IMR-90 (cell line): ENCODE data around the gene LSM12.
A peak's percentile ranks its signal among the peaks of the same experiment; 100 is the strongest.

ENCODE experiments used
- BHLHE40 ChIP-seq: fragments of 150-350 bp; IDR thresholded peaks from 2 replicates; pipeline ENCODE4 v1.6.1; 2016; ENCODE audit warnings: mild to moderate bottlenecking, low read depth, low read length
- CEBPB ChIP-seq: IDR thresholded peaks from 2 replicates; pipeline ENCODE4 v1.6.1; 2012; ENCODE audit warnings: low read depth, low read length, improper control_type of control experiment
- CHD1 ChIP-seq: IDR thresholded peaks from 2 replicates; pipeline ENCODE4 v1.6.1; 2012; ENCODE audit warnings: low read depth, low read length, improper control_type of control experiment
- FOS ChIP-seq: fragments of 150-350 bp; IDR thresholded peaks from 2 replicates; pipeline ENCODE4 v1.6.1; 2016; ENCODE audit warnings: low read depth, low read length
- MAFK ChIP-seq: IDR thresholded peaks from 2 replicates; pipeline ENCODE4 v1.6.1; 2012; ENCODE audit warnings: low read depth, low read length, improper control_type of control experiment
- MAZ ChIP-seq: IDR thresholded peaks from 2 replicates; pipeline ENCODE4 v1.6.1; 2012; ENCODE audit warnings: low read depth, mild to moderate bottlenecking, low read length, improper control_type of control experiment, moderate library complexity, borderline replicate concordance
- MXI1 ChIP-seq: IDR thresholded peaks from 2 replicates; pipeline ENCODE4 v1.6.1; 2012; ENCODE audit warnings: low read depth, mild to moderate bottlenecking, low read length, moderate library complexity, borderline replicate concordance
- POLR2A ChIP-seq: IDR thresholded peaks from 2 replicates; pipeline ENCODE4 v1.6.1; 2012; ENCODE audit warnings: mild to moderate bottlenecking, low read depth, low read length
- RAD21 ChIP-seq: IDR thresholded peaks from 2 replicates; pipeline ENCODE4 v1.6.1; 2012; ENCODE audit warnings: low read length, improper control_type of control experiment
- RFX5 ChIP-seq: IDR thresholded peaks from 2 replicates; pipeline ENCODE4 v1.8.0; 2012; ENCODE audit warnings: low read depth, mild to moderate bottlenecking, low read length, moderate library complexity
- SMC3 ChIP-seq: fragments of 150-350 bp; IDR thresholded peaks from 2 replicates; pipeline ENCODE4 v1.6.1; 2016; ENCODE audit warnings: low read depth, mild to moderate bottlenecking, antibody characterized with exemption, low read length, moderate library complexity
- TF ChIP-seq, protein P1 (sequence below): conservative IDR thresholded peaks from 2 replicates; pipeline ENCODE4 v1.5.1; 2012; ENCODE audit warnings: mild to moderate bottlenecking, low read depth, low read length, improper control_type of control experiment
- TF ChIP-seq, protein P2 (sequence below): fragments of 150-350 bp; IDR thresholded peaks from 2 replicates; pipeline ENCODE4 v1.6.1; 2017; ENCODE audit warnings: mild to moderate bottlenecking, antibody characterized with exemption, low read length, low read depth
- TF ChIP-seq, protein P3 (sequence below): fragments of 150-350 bp; IDR thresholded peaks from 2 replicates; pipeline ENCODE4 v1.6.1; 2016; ENCODE audit warnings: low read depth, mild to moderate bottlenecking, low read length, moderate library complexity, borderline replicate concordance

DNA sequence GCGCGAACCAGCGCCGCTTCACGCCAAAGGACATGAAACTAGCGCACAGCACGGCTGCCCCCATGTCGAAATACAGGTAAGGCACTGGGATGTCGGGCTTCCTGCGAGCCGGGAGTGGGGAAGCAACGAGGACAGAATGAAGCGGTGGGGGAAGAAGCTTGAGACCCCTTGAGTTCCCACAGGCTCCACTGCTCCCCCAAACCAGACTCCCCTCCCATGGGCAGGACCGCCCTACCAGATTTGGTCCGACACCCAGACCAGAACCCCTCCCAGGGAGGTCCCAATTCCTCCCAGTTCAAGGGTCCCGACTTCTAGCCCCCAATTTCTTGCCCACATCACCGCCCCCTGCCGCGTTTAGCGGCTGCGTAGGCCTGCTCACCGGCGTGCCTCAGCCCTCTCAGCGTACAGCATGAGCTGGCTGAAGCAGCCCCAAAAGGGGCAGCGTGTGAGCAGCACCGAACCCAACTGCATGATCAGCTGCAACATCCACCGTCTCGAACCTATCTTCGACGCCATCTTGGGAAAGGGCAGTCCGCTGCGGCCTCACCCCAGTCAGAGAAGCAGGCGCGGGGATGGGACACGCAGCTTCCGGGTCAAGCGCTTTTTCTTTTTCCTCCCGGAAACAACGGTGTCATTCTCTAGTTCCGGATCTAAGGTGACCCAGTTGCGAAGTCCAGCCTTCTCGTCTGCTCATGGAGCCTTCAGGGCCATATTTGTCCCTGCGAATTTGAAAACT is 51.9 kb downstream of the LSM12 start, which contains the start of gene TMEM101:
- peak; percentile 22 for TF ChIP-seq SMC3
- TF ChIP-seq CHD1: no peak
- no peak for TF ChIP-seq RAD21
- TF ChIP-seq POLR2A: peak; percentile 64
- TF ChIP-seq MAZ: peak; percentile 70
- TF ChIP-seq, protein P1, sequence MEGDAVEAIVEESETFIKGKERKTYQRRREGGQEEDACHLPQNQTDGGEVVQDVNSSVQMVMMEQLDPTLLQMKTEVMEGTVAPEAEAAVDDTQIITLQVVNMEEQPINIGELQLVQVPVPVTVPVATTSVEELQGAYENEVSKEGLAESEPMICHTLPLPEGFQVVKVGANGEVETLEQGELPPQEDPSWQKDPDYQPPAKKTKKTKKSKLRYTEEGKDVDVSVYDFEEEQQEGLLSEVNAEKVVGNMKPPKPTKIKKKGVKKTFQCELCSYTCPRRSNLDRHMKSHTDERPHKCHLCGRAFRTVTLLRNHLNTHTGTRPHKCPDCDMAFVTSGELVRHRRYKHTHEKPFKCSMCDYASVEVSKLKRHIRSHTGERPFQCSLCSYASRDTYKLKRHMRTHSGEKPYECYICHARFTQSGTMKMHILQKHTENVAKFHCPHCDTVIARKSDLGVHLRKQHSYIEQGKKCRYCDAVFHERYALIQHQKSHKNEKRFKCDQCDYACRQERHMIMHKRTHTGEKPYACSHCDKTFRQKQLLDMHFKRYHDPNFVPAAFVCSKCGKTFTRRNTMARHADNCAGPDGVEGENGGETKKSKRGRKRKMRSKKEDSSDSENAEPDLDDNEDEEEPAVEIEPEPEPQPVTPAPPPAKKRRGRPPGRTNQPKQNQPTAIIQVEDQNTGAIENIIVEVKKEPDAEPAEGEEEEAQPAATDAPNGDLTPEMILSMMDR: no peak
- no peak for TF ChIP-seq MAFK
- TF ChIP-seq BHLHE40: peak; percentile 38; the same call in 1 of the 2 replicates
- TF ChIP-seq, protein P2, sequence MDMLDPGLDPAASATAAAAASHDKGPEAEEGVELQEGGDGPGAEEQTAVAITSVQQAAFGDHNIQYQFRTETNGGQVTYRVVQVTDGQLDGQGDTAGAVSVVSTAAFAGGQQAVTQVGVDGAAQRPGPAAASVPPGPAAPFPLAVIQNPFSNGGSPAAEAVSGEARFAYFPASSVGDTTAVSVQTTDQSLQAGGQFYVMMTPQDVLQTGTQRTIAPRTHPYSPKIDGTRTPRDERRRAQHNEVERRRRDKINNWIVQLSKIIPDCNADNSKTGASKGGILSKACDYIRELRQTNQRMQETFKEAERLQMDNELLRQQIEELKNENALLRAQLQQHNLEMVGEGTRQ: peak; percentile 21; the same call in 1 of the 2 replicates
- TF ChIP-seq, protein P3, sequence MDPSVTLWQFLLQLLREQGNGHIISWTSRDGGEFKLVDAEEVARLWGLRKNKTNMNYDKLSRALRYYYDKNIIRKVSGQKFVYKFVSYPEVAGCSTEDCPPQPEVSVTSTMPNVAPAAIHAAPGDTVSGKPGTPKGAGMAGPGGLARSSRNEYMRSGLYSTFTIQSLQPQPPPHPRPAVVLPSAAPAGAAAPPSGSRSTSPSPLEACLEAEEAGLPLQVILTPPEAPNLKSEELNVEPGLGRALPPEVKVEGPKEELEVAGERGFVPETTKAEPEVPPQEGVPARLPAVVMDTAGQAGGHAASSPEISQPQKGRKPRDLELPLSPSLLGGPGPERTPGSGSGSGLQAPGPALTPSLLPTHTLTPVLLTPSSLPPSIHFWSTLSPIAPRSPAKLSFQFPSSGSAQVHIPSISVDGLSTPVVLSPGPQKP: no peak
- TF ChIP-seq RFX5: 0 out of 2 replicates have a peak, but pooled peaks have one; percentile 32
- TF ChIP-seq FOS: no peak
- 0 out of 2 replicates have a peak, but pooled peaks have one; percentile 2 for TF ChIP-seq CEBPB
- TF ChIP-seq MXI1: 0 out of 2 replicates have a peak, but pooled peaks have one; percentile 68
